ENCODE measurements around the gene CORO1A.

CORO1A gene

DNA sequence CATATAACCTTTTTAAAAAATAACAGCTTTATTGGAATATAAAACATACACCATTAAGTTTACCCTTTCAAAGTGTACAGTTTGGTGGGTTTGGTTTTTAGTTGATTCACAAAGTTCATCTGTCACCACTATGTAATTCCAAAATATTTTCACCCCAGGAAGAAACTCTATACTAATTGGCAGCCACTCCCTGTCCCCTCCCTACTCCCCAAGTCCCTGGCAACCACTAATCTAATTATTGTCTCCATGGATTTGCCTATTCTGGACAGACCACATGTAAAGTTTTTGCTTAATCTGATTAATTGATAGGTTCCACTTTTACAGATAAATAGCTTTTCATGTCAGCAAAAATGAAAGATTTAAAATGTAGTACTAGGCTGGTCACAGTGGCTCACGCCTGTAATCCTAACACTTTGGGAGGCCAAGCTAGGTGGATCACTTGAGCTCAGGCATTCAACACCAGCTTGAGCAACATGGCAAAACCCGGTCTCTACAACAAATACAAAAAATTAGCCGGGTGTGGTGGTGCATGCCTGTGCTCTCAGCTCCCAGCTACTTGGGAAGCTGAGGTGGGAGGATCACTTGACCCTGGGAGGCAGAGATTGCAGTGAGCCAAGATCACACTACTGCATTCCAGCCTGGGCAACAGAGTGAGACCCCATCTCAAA, 35.4 kb upstream of the CORO1A start:
- TF ChIP-seq CTCF (IDR thresholded peaks at IDR 0.05; ENCODE audit: low read depth, low read length): no peak
- no peak for DNase-seq
- H3K4me3 ChIP-seq (ENCODE audit: low read depth, low read length): no peak overlapping the region
- H3K27ac ChIP-seq: no peak overlapping the region
- peaks cover 15% of the 10 kb centered on the region for H3K9me3 ChIP-seq (ENCODE audit: severe bottlenecking)
- H3K27me3 ChIP-seq (ENCODE audit: insufficient read depth, low read depth, severe bottlenecking): no peaks in the 10 kb centered on the region
- H3K36me3 ChIP-seq: no peaks in the 10 kb centered on the region

- peaks cover 15% of the 10 kb centered on the region for H3K9me3 ChIP-seq (ENCODE audit: severe bottlenecking)
- TF ChIP-seq CTCF (IDR thresholded peaks at IDR 0.05; ENCODE audit: low read depth, low read length): no peak
- DNase-seq: no peak
- no peaks in the 10 kb centered on the region for H3K27me3 ChIP-seq (ENCODE audit: insufficient read depth, low read depth, severe bottlenecking)
- H3K36me3 ChIP-seq: no peaks in the 10 kb centered on the region
- H3K27ac ChIP-seq: no peak overlapping the region
- H3K4me3 ChIP-seq (ENCODE audit: low read depth, low read length): no peak overlapping the region
Measured at GRCh38 chr16:30149250-30149930, 34.0 kb upstream of the CORO1A start.

DNA sequence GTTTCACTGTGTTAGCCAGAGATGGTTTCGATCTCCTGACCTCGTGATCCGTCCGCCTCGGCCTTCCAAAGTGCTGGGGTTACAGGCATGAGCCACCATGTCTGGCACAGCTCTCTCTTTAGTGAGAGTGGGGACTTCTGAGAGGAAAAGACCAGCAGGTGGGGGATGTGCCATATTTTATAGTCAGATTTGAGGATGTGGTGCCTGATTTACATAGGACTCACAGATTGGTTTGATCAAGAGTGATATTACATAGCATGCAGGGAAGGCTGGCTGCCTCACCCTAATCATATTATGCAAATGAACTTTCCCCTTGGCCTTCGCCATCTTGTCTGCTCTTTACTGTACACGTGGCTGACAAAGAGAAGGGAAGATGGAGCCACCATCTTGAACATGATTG, 32.3 kb upstream of the CORO1A start:
- TF ChIP-seq CTCF (IDR thresholded peaks at IDR 0.05; ENCODE audit: low read depth, low read length): no peak
- H3K27ac ChIP-seq: no peak overlapping the region
- no peaks in the 10 kb centered on the region for H3K36me3 ChIP-seq

DNA sequence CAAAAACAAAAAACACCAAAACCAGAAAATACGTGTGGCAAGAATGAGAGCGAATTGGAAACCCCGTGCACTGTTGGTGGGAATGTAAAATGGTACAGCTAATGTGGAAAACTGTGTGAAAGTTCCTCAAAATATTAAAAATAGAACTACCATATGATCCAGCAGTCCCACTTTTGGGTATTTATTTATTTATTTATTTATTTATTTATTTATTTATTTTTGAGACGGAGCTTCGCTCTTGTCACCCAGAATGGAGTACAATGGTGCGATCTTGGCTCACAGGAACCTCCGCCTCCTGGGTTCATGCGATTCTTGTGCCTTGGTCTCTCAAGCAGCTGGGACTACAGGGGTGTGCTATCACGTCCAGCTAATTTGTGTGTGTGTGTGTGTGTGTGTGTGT, 30.9 kb upstream of the CORO1A start:
- Histone ChIP-seq H3K27me3 (ENCODE audit: insufficient read depth, low read depth, severe bottlenecking) (no peaks in the 10 kb centered on the region), H3K9me3 (ENCODE audit: severe bottlenecking) (peaks cover 15% of the 10 kb centered on the region), H3K36me3 (no peaks in the 10 kb centered on the region), H3K27ac (no peak overlapping the region), H3K4me3 (ENCODE audit: low read depth, low read length) (no peak overlapping the region)
- DNase-seq: no peak
- no peak for TF ChIP-seq CTCF (IDR thresholded peaks at IDR 0.05; ENCODE audit: low read depth, low read length)

More for the DNA sequence above, 32.3 kb upstream of the CORO1A start:
- no peak for DNase-seq
- Histone ChIP-seq H3K9me3 (ENCODE audit: severe bottlenecking) (peaks cover 15% of the 10 kb centered on the region), H3K27me3 (ENCODE audit: insufficient read depth, low read depth, severe bottlenecking) (no peaks in the 10 kb centered on the region), H3K4me3 (ENCODE audit: low read depth, low read length) (no peak overlapping the region)

GRCh38 chr16:30155188-30155587, 28.2 kb upstream of the CORO1A start:
- no peaks in the 10 kb centered on the region for H3K27me3 ChIP-seq (ENCODE audit: insufficient read depth, low read depth, severe bottlenecking)
- no peak for TF ChIP-seq CTCF (IDR thresholded peaks at IDR 0.05; ENCODE audit: low read depth, low read length)
- H3K4me3 ChIP-seq (ENCODE audit: low read depth, low read length): no peak overlapping the region
- peaks cover under 1% of the 10 kb centered on the region for H3K9me3 ChIP-seq (ENCODE audit: severe bottlenecking)
- no peak overlapping the region for H3K27ac ChIP-seq
- no peaks in the 10 kb centered on the region for H3K36me3 ChIP-seq
- no peak for DNase-seq

All from WERI-Rb-1 (cell line).